HepG2 (cell line): Measurements from ENCODE around the gene FOXA1. TPM values are rescaled to one million over a fixed set of nuclear protein-coding genes. Genes with fewer than 3 reads are reported as not detected.
A peak's percentile ranks its signal among the peaks of the same experiment; 100 is the strongest.

Experiments used
- ATF2 ChIP-seq: sonication (generic); formaldehyde crosslinking; IDR thresholded peaks from 2 replicates; pipeline ENCODE4 v1.4.0; 2020; ENCODE audit warnings: missing genetic modification reagents
- GABPA ChIP-seq, 2 experiments: IDR thresholded peaks; 2 replicates each; pipeline ENCODE4 v1.6.1; 2011 to 2016; ENCODE audit warnings: low read depth in 2 of 2, low read length in 1 of 2, missing biosample characterization in 1 of 2, missing genetic modification characterization in 1 of 2
- HNRNPK ChIP-seq: fragments of 200-400 bp; formaldehyde crosslinking; IDR thresholded peaks from 2 replicates; pipeline ENCODE4 v1.6.1; 2018; ENCODE audit warnings: low read length, low read depth, moderate library complexity, mild to moderate bottlenecking; ENCODE audit not compliant: poor library complexity, severe bottlenecking
- KDM5B ChIP-seq: sonication (generic); formaldehyde crosslinking; IDR thresholded peaks from 2 replicates; pipeline ENCODE4 v1.4.0; 2020; ENCODE audit warnings: missing genetic modification reagents, mild to moderate bottlenecking, borderline replicate concordance
- SKI ChIP-seq: fragments of 450-650 bp; IDR thresholded peaks from one replicate; pipeline ENCODE4 v1.6.1; 2018; ENCODE audit warnings: mild to moderate bottlenecking; ENCODE audit not compliant: partially characterized antibody
- ZNF329 ChIP-seq: sonication (generic); formaldehyde crosslinking; IDR thresholded peaks from 2 replicates; pipeline ENCODE4 v1.9.0; 2021; ENCODE audit warnings: low read depth, mild to moderate bottlenecking, missing genetic modification reagents
- ZNF331 ChIP-seq: sonication (generic); formaldehyde crosslinking; IDR thresholded peaks from 2 replicates; pipeline ENCODE4 v1.4.0; 2020; ENCODE audit warnings: missing genetic modification reagents
- ZNF383 ChIP-seq: sonication (generic); formaldehyde crosslinking; IDR thresholded peaks from 2 replicates; pipeline ENCODE4 v1.4.0; 2020; ENCODE audit warnings: missing genetic modification reagents, mild to moderate bottlenecking, borderline replicate concordance
- ZNF446 ChIP-seq: sonication (generic); formaldehyde crosslinking; IDR thresholded peaks from 2 replicates; pipeline ENCODE4 v1.5.0; 2020; ENCODE audit warnings: mild to moderate bottlenecking, missing genetic modification reagents
- ZNF558 ChIP-seq: sonication (generic); formaldehyde crosslinking; IDR thresholded peaks from 2 replicates; pipeline ENCODE4 v1.9.0; 2022; ENCODE audit warnings: mild to moderate bottlenecking, missing genetic modification reagents, borderline replicate concordance
- ZNF740 ChIP-seq: sonication (generic); formaldehyde crosslinking; IDR thresholded peaks from 2 replicates; pipeline ENCODE4 v1.4.0; 2020; ENCODE audit warnings: missing genetic modification reagents
- ZNF777 ChIP-seq: sonication (generic); formaldehyde crosslinking; IDR thresholded peaks from 2 replicates; pipeline ENCODE4 v1.4.0; 2020; ENCODE audit warnings: missing genetic modification reagents
- ZNF792 ChIP-seq: IDR thresholded peaks from 2 replicates; pipeline ENCODE4 v1.6.1; 2016
- polyA plus RNA-seq, 8 experiments: library from polyadenylated mRNA; depleted of rRNA in 3 of 8; stranded (reverse) in 7 of 8; unstranded in 1 of 8; fragments of >200 nt; fragmentation: Illumina TruSeq in 4 of 8; extraction: Trizol in 4 of 8; gene quantifications; 2 replicates each; pipeline versions ENCODE4 v1.2.1 to v1.2.3, GENCODE V29; 2011 to 2016; ENCODE audit warnings: low read depth in 4 of 8, missing spikeins in 1 of 8, mixed read lengths in 1 of 8; ENCODE audit not compliant: insufficient read depth in 1 of 8
- total RNA-seq, 5 experiments: library from RNA; depleted of rRNA; stranded (reverse); fragments of >200 nt; fragmentation: Illumina TruSeq; extraction: Trizol; gene quantifications; 2 replicates each; pipeline ENCODE4 v1.2.3, GENCODE V29; 2016; ENCODE audit warnings: low read depth in 1 of 5

Gene FOXA1
- total and polyA plus RNA-seq, 2 of the 13 experiments (the other 11 are each of a cell fraction or from before 2014, with no cell fraction given), result 43.4 to 58.6 TPM

- TF ChIP-seq ZNF383 (CRISPR knock-in tag), result 0 out of 2 replicates have a peak, but pooled peaks have one; percentile 1
- peak; percentile 81; the same call in 1 of the 2 replicates for TF ChIP-seq ZNF740 (CRISPR knock-in tag)
- no peak for TF ChIP-seq HNRNPK
- TF ChIP-seq ZNF792 (CRISPR knock-in tag), result no peak
- TF ChIP-seq ZNF329 (CRISPR knock-in tag), result no peak
- no peak for TF ChIP-seq ZNF777 (CRISPR knock-in tag)
- TF ChIP-seq ZNF331, result no peak
- TF ChIP-seq SKI, result no peak
- no peak for TF ChIP-seq ZNF558 (CRISPR knock-in tag)
- TF ChIP-seq KDM5B (CRISPR knock-in tag), result no peak
- no peak for TF ChIP-seq GABPA (IDR thresholded peaks at IDR 0.05; ENCODE audit: low read depth, low read length)
- TF ChIP-seq GABPA (CRISPR knock-in tag; IDR thresholded peaks at IDR 0.05; ENCODE audit: low read depth), result no peak
- TF ChIP-seq ATF2 (CRISPR knock-in tag), result 0 out of 2 replicates have a peak, but pooled peaks have one; percentile 10
- no peak for TF ChIP-seq ZNF446 (CRISPR knock-in tag)
These were observed 1.9 kb upstream of the FOXA1 start (continued) for GRCh38 chr14:37596790-37597472.
